Panc1 (cell line): Measurements from ENCODE around the gene CYP27C1. TPM values are rescaled to one million over a fixed set of nuclear protein-coding genes. Genes with fewer than 3 reads are reported as not detected.
A peak's percentile ranks its signal among the peaks of the same experiment; 100 is the strongest.

Experiments used
- ATAC-seq: fragments of 200-7000 bp; cut with Tn5 transposase; 2 replicates; pipeline ENCODE4 v1.9.1; 2020; ENCODE audit warnings: mild to moderate bottlenecking, moderate library complexity
- BruUV-seq: library from RNA; stranded (reverse); fragments of 400-500 nt; replicated peaks from 2 replicates; lab custom pipeline; 2021; lab: Mats Ljungman, UMichigan
- CTCF ChIA-PET: fragments of 300-600 bp; sonication (Branson Sonifier 250); formaldehyde crosslinking; loops from one replicate; lab custom pipeline; 2022; ENCODE audit warnings: antibody characterized with exemption; lab: Charles Lee
- POLR2A ChIA-PET: fragments of 300-600 bp; sonication (Branson Sonifier 250); formaldehyde crosslinking; loops from one replicate; lab custom pipeline; 2022; ENCODE audit warnings: antibody characterized with exemption; lab: Charles Lee
- DNase-seq: peaks from one replicate; pipeline ENCODE4 v3.0.0-alpha.2; 2010; ENCODE audit warnings: low read depth, low spot score
- H3K27ac ChIP-seq: 2 replicates; pipeline ENCODE4 v1.5.1; 2011; ENCODE audit warnings: mild to moderate bottlenecking, low read length, inconsistent platforms
- H3K27me3 ChIP-seq: fragments of 200-500 bp; sonication (Bioruptor generic); 2 replicates; pipeline ENCODE4 v1.6.0; 2014; ENCODE audit warnings: low read length, inconsistent platforms; ENCODE audit not compliant: control insufficient read depth, insufficient read depth
- H3K36me3 ChIP-seq: fragments of 200-500 bp; sonication (Bioruptor generic); 2 replicates; pipeline ENCODE4 v1.5.1; 2014; ENCODE audit warnings: inconsistent platforms, mild to moderate bottlenecking, low read length, moderate library complexity; ENCODE audit not compliant: control insufficient read depth, insufficient read depth
- H3K4me1 ChIP-seq: 2 replicates; pipeline ENCODE4 v1.5.1; 2011; ENCODE audit warnings: inconsistent platforms, mild to moderate bottlenecking, low read length, moderate library complexity; ENCODE audit not compliant: control insufficient read depth, insufficient read depth
- H3K4me3 ChIP-seq, 2 experiments: 2 replicates each; pipeline ENCODE4 v1.5.1; 2011 to 2012; ENCODE audit warnings: low read depth in 2 of 2, low read length in 2 of 2, mild to moderate bottlenecking in 2 of 2, inconsistent platforms in 1 of 2, moderate library complexity in 1 of 2
- H3K9me3 ChIP-seq: fragments of 200-500 bp; sonication (Bioruptor generic); 2 replicates; pipeline ENCODE4 v1.5.1; 2014; ENCODE audit warnings: low read depth, mild to moderate bottlenecking, inconsistent platforms, low read length, moderate library complexity; ENCODE audit not compliant: control insufficient read depth, insufficient read depth
- CTCF ChIP-seq: fragments of 450-650 bp; IDR thresholded peaks from 2 replicates; pipeline ENCODE4 v1.5.1; 2017; ENCODE audit warnings: mild to moderate bottlenecking
- POLR2AphosphoS5 ChIP-seq: IDR thresholded peaks from 2 replicates; pipeline ENCODE4 v1.6.1; 2012; ENCODE audit warnings: mild to moderate bottlenecking, low read depth, low read length, moderate library complexity
- REST ChIP-seq, 2 experiments: IDR thresholded peaks; 2 replicates each; pipeline ENCODE4 v1.6.1; 2011 to 2012; ENCODE audit warnings: low read depth in 2 of 2, control low read depth in 1 of 2, low read length in 1 of 2, mild to moderate bottlenecking in 1 of 2, moderate library complexity in 1 of 2; ENCODE audit not compliant: insufficient read depth in 1 of 2
- SIN3A ChIP-seq: IDR thresholded peaks from 2 replicates; pipeline ENCODE4 v1.6.1; 2012; ENCODE audit warnings: low read depth, mild to moderate bottlenecking, low read length, moderate library complexity, borderline replicate concordance; ENCODE audit not compliant: insufficient read depth
- TCF7L2 ChIP-seq: IDR thresholded peaks from 2 replicates; pipeline ENCODE4 v1.6.1; 2011; ENCODE audit warnings: mild to moderate bottlenecking, low read depth, low read length, inconsistent platforms
- in situ Hi-C: cut with HindIII; loops from 2 replicates; pipeline ENCODE4 v1.10.0; 2016; ENCODE audit warnings: low sequenced_read_pairs, low pct_unique_long_range_greater_than_20kb
- intact Hi-C: fragments of 100-400 bp; cut with micrococcal nuclease; formaldehyde crosslinking; loops from one replicate; pipeline ENCODE4 v1.10.0; 2022; ENCODE audit not compliant: unreplicated experiment
- total RNA-seq: library from RNA; stranded (reverse); gene quantifications from one replicate; pipeline ENCODE4 v1.2.1, GENCODE V29; 2021; ENCODE audit not compliant: unreplicated experiment

Gene CYP27C1
- total RNA-seq, 1 experiment from 2014 or later: 5.7 TPM

GRCh38 chr2:127188797-127189196 lies 31.3 kb downstream of the CYP27C1 start:
- TF ChIP-seq TCF7L2: no peak
- H3K27me3 ChIP-seq: no peaks in the 10 kb centered on the region
- no peak overlapping the region for H3K27ac ChIP-seq
- H3K9me3 ChIP-seq: no peaks in the 10 kb centered on the region
- H3K4me3 ChIP-seq: no peak overlapping the region
- BruUV-seq: no TSS peak
- ChIA-PET POLR2A (no interaction called here), CTCF (interaction anchor here (0.6 kb wide), 1 partner anchor 659 kb away, joined by 7 read pairs; no protein-coding TSS in a partner anchor)
- ATAC-seq (no peak), DNase-seq (no peak)
- no peaks in the 10 kb centered on the region for H3K4me1 ChIP-seq
- intact Hi-C loops: no loop called here
- H3K36me3 ChIP-seq: no peaks in the 10 kb centered on the region
- in situ Hi-C loops: no loop called here

- no peak for TF ChIP-seq POLR2AphosphoS5
- TF ChIP-seq CTCF: no peak
- DNase-seq: no peak
- no peaks in the 10 kb centered on the region for H3K27me3 ChIP-seq
- no peaks in the 10 kb centered on the region for H3K4me1 ChIP-seq
- H3K9me3 ChIP-seq: no peaks in the 10 kb centered on the region
- H3K36me3 ChIP-seq: no peaks in the 10 kb centered on the region
- no peak for ATAC-seq
- ChIA-PET POLR2A (no interaction called here), CTCF (no interaction called here)
- no peak overlapping the region for H3K27ac ChIP-seq
- in situ Hi-C loops: no loop called here
- intact Hi-C loops: no loop called here
- BruUV-seq: no TSS peak
- H3K4me3 ChIP-seq: no peak overlapping the region
Measured at GRCh38 chr2:127187831-127188230, 32.3 kb downstream of the CYP27C1 start.

GRCh38 chr2:127187081-127187775 lies 32.9 kb downstream of the CYP27C1 start:
- Histone ChIP-seq H3K9me3 (no peaks in the 10 kb centered on the region), H3K27me3 (no peaks in the 10 kb centered on the region), H3K4me3 (no peak overlapping the region), H3K4me1 (no peaks in the 10 kb centered on the region), H3K27ac (no peak overlapping the region), H3K36me3 (no peaks in the 10 kb centered on the region)
- TF ChIP-seq SIN3A: no peak
- ChIA-PET POLR2A (no interaction called here), CTCF (no interaction called here)
- DNase-seq (no peak), ATAC-seq (no peak)
- no TSS peak for BruUV-seq
- intact Hi-C loops: no loop called here
- in situ Hi-C loops: no loop called here

GRCh38 chr2:127185705-127186104 lies 34.4 kb downstream of the CYP27C1 start:
- intact Hi-C loops: no loop called here
- DNase-seq: no peak
- no peaks in the 10 kb centered on the region for H3K4me1 ChIP-seq
- POLR2A ChIA-PET: no interaction called here
- H3K36me3 ChIP-seq: no peaks in the 10 kb centered on the region
- in situ Hi-C loops: no loop called here
- TF ChIP-seq CTCF: no peak
- TF ChIP-seq POLR2AphosphoS5: no peak
- no peak for TF ChIP-seq SIN3A
- TF ChIP-seq TCF7L2: no peak
- no peak for TF ChIP-seq REST (IDR thresholded peaks at IDR 0.05; ENCODE audit: insufficient read depth in 1 of 2, low read depth in 2 of 2, low read length in 1 of 2)
- H3K9me3 ChIP-seq: no peaks in the 10 kb centered on the region
- TSS peak; percentile 67 for BruUV-seq
- no peak overlapping the region for H3K4me3 ChIP-seq
- no peak for ATAC-seq
- no peaks in the 10 kb centered on the region for H3K27me3 ChIP-seq
- CTCF ChIA-PET: no interaction called here
- H3K27ac ChIP-seq: no peak overlapping the region
